Testis (tissue), 3 donors: ENCODE measurements around the gene TNRC18. TPM values are rescaled to one million over a fixed set of nuclear protein-coding genes. Genes with fewer than 3 reads are reported as not detected.

Experiments used
- DNase-seq: peaks from one replicate; pipeline ENCODE4 v3.0.0-alpha.2; 2019
- H3K27ac ChIP-seq, 2 donors: fragments of 200-600 bp; sonication (generic); one replicate each; pipeline ENCODE4 v1.5.1; 2019
- H3K27me3 ChIP-seq: fragments of 200-600 bp; sonication (generic); one replicate; pipeline ENCODE4 v1.5.1; 2019
- H3K36me3 ChIP-seq: fragments of 200-600 bp; sonication (generic); one replicate; pipeline ENCODE4 v1.5.1; 2017; ENCODE audit warnings: low read depth; ENCODE audit errors: missing control alignments
- H3K4me1 ChIP-seq: fragments of 200-600 bp; sonication (generic); one replicate; pipeline ENCODE4 v1.5.1; 2019
- H3K4me3 ChIP-seq, 2 donors: fragments of 200-600 bp; sonication (generic); one replicate each; pipeline ENCODE4 v1.5.1; 2017 to 2019
- H3K9me3 ChIP-seq: fragments of 200-600 bp; sonication (generic); one replicate; pipeline ENCODE4 v1.5.1; 2017
- CTCF ChIP-seq, 3 experiments: fragments of 450-650 bp in 2 of 3; fragments of 200-600 bp in 1 of 3; sonication (generic) in 1 of 3; IDR thresholded peaks; one replicate each; pipeline ENCODE4 v1.5.1; 2016 to 2019; ENCODE audit warnings: antibody characterized with exemption in 3 of 3, mild to moderate bottlenecking in 2 of 3, moderate library complexity in 1 of 3
- POLR2A ChIP-seq: fragments of 450-650 bp; IDR thresholded peaks from one replicate; pipeline ENCODE4 v1.6.1; 2017; ENCODE audit warnings: antibody characterized with exemption, mild to moderate bottlenecking, moderate library complexity
- WGBS, 2 donors: methylation state at CpG; one replicate each; pipeline ENCODE4 v1.1.5; 2018; 5-methylcytosine and 5-hydroxymethylcytosine counted together
- intact Hi-C: fragments of 100-400 bp; cut with DNase I; formaldehyde crosslinking; loops from one replicate; pipeline ENCODE4 v1.15.1; 2023; ENCODE audit warnings: low total_unique reads
- polyA plus RNA-seq: library from polyadenylated mRNA; stranded (reverse); fragments of 350-450 nt; fragmentation: Illumina TruSeq; extraction: RNeasy Lipid Tissue Mini Kit (QIAGEN cat#74804); gene quantifications from one replicate; pipeline ENCODE4 v1.2.3, GENCODE V29; 2014; ENCODE audit warnings: low read depth, low replicate concordance; ENCODE audit not compliant: insufficient read depth
- total RNA-seq, 2 donors: library from RNA; depleted of rRNA; stranded (reverse); fragments of >200 nt; gene quantifications; one replicate each; pipeline ENCODE4 v1.2.3, GENCODE V29; 2016

TNRC18 gene
- total and polyA plus RNA-seq, 3 donors from 2014 or later, result 56.2 to 128 (median 117) TPM

GRCh38 chr7:5303591-5304505, 119.8 kb downstream of the TNRC18 start:
- Histone ChIP-seq H3K27ac (no peak overlapping the region), H3K9me3 (no peaks in the 10 kb centered on the region), H3K4me3 (no peak overlapping the region), H3K4me1 (no peaks in the 10 kb centered on the region), H3K27me3 (no peaks in the 10 kb centered on the region), H3K36me3 (no peaks in the 10 kb centered on the region)
- TF ChIP-seq CTCF (IDR thresholded peaks at IDR 0.05), result no peak
- TF ChIP-seq POLR2A, result no peak
- no peak for DNase-seq
- 75 to 79% methylated on average over 22 to 34 of the region's 35 CpGs for WGBS, 2 donors
- intact Hi-C loops, result no loop called here

DNA sequence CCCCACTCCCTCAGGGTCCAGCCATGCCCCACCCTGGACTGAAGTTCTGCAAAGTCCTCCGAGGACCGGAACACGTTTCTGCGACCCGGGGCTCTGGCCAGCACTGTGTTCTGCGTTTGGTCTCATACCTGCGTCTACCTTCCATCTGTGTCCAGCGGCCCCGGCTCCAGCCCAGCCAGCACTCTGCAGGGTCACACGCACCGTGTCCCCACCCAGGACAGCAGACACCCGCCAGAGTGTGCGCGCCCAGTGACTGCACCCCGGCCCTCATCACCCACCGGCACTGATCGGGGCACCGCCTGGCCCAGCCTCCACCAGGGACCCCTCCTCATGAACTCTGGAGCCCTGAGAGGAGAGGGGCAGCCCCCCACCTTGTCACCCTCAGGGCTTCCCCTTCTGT, 120.6 kb downstream of the TNRC18 start:
- no peaks in the 10 kb centered on the region for H3K27me3 ChIP-seq
- TF ChIP-seq POLR2A (no peak), CTCF (IDR thresholded peaks at IDR 0.05) (no peak)
- intact Hi-C loops, result no loop called here
- 85 to 90% methylated on average over 18 of the region's 18 CpGs for WGBS, 2 donors
- no peak for DNase-seq
- no peak overlapping the region for H3K27ac ChIP-seq
- no peaks in the 10 kb centered on the region for H3K36me3 ChIP-seq
- no peaks in the 10 kb centered on the region for H3K9me3 ChIP-seq
- H3K4me1 ChIP-seq, result no peaks in the 10 kb centered on the region
- H3K4me3 ChIP-seq, result no peak overlapping the region

- intact Hi-C loops, result no loop called here
- 80 to 81% methylated on average over 14 to 25 of the region's 25 CpGs for WGBS, 2 donors
- no peaks in the 10 kb centered on the region for H3K27me3 ChIP-seq
- H3K4me1 ChIP-seq, result no peaks in the 10 kb centered on the region
- H3K9me3 ChIP-seq, result no peaks in the 10 kb centered on the region
- H3K4me3 ChIP-seq, result no peak overlapping the region
- no peak overlapping the region for H3K27ac ChIP-seq
- DNase-seq, result no peak
- H3K36me3 ChIP-seq, result no peaks in the 10 kb centered on the region
- no peak for TF ChIP-seq CTCF (IDR thresholded peaks at IDR 0.05)
- no peak for TF ChIP-seq POLR2A
Observed at GRCh38 chr7:5302577-5302976, 121.1 kb downstream of the TNRC18 start.

DNA sequence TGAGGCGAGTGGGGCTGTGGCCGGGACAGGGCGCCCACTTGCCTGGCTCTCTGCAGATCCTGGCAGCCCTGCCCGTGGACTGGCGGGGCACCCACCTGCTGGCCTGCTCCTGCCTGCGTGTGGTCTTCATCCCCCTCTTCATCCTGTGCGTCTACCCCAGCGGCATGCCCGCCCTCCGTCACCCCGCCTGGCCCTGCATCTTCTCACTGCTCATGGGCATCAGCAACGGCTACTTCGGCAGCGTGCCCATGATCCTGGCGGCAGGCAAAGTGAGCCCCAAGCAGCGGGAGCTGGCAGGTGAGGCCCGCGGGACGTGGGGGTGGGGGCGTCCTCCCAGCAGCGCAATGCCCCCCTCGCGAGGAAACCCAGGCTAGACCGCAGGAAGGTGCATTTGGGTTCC, 123.3 kb downstream of the TNRC18 start:
- H3K27me3 ChIP-seq, result no peaks in the 10 kb centered on the region
- no peaks in the 10 kb centered on the region for H3K36me3 ChIP-seq
- no peak for DNase-seq
- 93 to 95% methylated on average over 16 to 24 of the region's 24 CpGs for WGBS, 2 donors
- no peak overlapping the region for H3K4me3 ChIP-seq
- H3K27ac ChIP-seq, result no peak overlapping the region
- no peaks in the 10 kb centered on the region for H3K9me3 ChIP-seq
- TF ChIP-seq POLR2A (no peak), CTCF (IDR thresholded peaks at IDR 0.05) (no peak)
- intact Hi-C loops, result no loop called here
- no peaks in the 10 kb centered on the region for H3K4me1 ChIP-seq
